T follicular helper cell (primary cell): ENCODE results near the gene EDN2.

ENCODE experiments used
- DNase-seq: peaks from one replicate; pipeline ENCODE4 v3.0.0-alpha.2; 2020; ENCODE audit warnings: low read depth

Gene EDN2

GRCh38 chr1:41483001-41483850, 1.3 kb downstream of the EDN2 start:
- no peak for DNase-seq

- DNase-seq, result no peak
Observed at GRCh38 chr1:41482001-41482765, 2.3 kb downstream of the EDN2 start.

- no peak for DNase-seq
Observed at GRCh38 chr1:41481109-41481775, 3.2 kb downstream of the EDN2 start.

GRCh38 chr1:41480204-41481108, 4.0 kb downstream of the EDN2 start:
- no peak for DNase-seq

- DNase-seq, result no peak
Observed at GRCh38 chr1:41479808-41480160, 4.7 kb downstream of the EDN2 start.

GRCh38 chr1:41479000-41479807, 5.3 kb downstream of the EDN2 start:
- no peak for DNase-seq

DNA sequence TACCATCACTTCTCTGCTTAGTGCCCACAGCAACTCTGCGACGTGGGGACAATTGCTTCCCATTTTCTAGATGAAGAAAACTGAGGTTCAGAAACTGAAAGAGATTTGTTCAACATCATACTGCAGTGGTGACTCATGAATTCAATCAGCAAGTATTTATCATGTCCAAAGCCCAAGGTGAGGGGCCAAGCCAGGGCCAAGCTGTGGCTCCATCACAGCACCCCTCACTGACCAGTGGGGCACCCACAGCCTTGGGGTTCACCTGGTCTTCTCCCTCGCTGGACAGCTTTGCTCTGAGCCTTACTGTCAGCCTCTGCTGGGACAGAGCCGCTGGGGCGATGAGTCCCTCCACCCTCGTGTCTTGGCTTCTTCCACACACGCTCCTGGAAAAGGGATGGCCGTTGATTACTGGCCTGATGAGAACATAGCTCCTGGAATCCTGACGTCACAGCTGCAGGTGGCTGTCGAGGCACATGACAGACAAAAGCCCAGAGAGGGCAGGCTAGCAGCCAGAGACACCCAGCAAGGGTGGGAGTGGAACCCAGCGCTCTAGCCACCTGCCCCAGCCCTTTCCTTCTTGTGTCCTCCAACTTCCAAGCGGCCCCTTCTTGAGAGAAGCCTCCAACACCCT, 6.2 kb downstream of the EDN2 start:
- DNase-seq, result no peak

DNA sequence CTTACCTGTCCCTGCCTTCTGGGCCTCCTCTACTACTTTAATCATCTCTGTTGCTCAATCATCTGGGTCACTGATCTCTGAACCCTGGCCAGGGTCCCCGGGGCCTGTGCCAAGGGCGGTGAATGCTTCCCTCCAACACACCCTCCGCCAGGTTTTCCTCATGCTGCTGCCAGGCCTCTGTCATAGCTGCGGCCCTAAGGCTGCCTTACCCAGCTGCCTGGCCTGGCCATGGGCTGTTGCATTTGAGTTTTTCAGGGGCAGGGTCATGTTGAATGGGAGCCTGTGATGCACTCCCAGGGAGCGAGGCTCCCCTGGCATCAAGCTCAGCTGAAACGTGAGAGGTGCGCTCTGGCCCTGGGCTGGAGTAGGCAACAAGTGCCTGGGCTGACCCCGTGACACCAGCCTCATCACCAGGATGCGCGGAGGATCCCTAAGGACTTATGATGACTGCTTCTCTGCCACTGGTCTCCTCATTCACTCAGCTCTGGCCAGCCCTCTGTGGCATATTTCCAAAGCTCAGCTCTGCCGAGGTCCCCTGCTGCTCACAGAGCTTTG, 7.6 kb downstream of the EDN2 start:
- DNase-seq, result no peak

DNA sequence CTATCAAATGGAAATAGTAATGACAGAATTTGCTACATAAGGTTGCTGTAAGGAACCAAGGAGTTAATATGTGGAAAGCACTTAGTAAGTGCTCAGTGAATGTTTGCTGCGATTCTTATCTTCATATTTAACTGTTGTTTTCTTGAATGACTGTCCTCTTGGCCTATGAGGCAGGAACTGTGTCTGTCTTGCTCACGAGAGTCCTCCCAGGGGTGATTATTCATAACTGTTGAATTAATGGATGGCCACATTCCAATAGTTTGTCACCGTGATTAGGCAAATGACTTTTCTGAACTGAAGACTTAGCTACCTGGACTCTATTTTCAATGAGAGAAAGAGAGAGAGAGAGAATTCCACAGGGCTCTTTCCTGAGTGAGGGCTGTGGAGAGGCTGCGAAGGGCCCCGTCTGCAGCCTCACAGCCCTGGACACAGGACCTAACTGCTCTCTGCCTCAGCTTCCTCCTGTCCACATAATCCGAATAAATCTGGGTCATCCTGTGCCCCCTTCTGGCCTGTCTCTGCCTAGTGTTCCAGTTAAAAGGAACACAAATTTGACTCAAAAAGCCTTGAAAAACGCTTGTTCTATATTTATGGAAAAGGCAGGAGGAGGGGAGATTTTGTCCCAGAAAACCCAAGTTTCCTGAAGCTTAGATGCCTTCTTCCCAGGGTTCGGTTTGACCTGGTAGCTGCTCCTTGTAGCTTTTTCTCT, 8.5 kb downstream of the EDN2 start:
- no peak for DNase-seq

GRCh38 chr1:41475346-41475745, 9.1 kb downstream of the EDN2 start:
- no peak for DNase-seq

DNA sequence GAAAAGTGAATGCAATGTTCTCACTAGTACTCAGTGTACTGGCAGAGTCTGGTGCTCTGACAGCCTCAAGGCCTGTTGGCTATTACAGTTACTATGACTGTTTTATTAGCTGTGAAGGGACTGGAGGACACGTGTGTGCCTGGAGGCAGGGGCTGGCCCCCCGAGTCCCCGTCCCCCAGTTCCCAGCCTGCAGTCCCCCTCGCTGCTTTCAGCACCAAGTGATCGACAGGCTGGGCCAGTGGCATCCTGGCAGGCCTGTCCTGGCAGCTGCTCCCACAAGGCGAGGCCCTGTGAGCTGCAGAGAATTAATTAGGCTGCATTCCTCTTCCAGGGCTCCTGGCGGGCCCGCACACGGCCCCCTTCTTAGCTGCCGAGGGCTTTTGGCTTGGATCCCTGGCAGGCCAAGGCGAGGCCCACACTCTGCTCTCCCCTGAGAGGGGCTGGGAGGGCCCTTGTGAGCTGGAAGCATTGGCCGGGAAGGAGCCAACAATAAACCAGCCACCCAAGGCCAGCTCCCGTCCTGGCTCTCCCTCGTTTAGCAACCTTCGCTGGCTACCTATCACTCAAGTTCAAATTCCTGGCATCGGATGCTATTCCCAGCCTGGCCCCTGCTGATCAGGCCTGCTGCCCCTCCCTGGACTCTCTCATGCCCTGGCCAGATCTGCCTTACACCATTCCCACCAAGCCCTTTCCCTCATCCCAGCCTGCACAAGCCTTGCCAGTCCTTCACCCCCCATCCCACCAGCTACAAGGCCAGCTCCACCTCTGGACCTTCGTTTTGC, 9.8 kb downstream of the EDN2 start:
- DNase-seq, result no peak

GRCh38 chr1:41473738-41474362, 10.6 kb downstream of the EDN2 start:
- no peak for DNase-seq

DNA sequence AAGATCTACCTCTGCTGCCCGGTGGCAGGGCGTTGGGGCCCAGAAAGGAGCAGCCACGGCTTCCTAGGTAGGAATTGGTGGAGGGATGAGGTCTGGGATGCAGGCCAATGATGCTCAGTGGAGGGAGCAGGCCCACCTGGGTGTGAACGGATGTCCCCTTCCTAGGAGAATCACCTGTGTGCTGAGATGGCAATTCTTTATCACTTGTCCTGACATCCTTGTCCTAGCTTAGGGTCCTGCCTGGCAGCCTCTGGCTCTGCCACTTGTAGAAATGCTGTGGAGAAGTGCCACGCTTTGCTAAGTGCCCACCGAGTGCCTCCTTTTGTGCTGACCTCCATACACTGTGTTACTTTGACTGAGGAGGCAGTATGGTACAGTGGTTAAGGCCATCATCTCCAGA, 12.8 kb downstream of the EDN2 start:
- no peak for DNase-seq

DNA sequence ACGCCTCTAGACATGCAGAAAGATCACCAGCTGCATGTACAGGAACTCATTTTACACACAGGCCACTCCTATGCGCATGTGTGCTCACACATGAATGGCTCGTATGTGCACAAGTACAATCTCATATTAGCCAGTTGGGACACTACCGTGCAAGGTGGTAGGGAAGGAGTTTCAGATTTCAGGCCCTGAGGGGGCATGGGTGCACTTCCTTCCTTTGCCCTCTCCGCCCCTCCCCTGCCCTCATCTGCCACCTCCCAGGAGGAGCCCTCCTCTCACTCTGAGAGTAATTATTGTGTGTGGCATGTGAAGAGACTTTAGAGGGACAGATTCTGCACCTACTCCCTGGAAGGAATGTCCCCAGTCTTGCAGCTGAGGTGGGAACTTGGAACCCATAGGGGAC, 14.8 kb downstream of the EDN2 start:
- no peak for DNase-seq

DNA sequence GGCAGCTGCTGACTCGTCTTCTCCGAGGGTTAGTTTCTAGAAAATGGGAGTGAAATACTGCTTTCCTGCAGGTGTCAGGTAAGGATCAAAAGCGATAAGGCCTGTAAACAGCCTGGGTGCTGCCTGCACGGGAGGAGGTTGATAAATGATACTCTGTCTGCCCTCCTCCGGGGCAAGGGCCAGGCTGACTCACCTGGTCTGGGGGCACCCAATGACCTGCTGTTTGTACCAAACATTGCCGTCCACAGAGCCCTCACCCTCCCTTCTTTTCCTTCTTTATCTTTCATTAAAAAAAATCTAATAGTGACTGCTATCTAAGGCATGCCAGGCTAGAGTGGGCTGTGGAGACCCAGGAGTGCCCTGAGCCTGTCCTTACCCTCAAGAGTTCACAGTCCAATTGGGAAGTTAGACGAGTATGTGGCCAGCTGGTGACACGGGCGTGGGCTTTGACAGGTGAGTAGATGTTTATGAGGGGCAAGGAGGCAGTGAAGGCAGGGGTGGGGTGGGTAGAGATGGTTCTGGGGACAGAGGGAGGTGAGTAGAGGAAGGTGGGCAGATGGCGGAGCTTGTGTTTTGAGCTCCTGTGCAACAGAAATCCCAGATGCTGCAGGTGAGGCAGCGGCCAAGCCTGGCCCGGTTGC, 16.2 kb downstream of the EDN2 start:
- DNase-seq, result no peak

DNA sequence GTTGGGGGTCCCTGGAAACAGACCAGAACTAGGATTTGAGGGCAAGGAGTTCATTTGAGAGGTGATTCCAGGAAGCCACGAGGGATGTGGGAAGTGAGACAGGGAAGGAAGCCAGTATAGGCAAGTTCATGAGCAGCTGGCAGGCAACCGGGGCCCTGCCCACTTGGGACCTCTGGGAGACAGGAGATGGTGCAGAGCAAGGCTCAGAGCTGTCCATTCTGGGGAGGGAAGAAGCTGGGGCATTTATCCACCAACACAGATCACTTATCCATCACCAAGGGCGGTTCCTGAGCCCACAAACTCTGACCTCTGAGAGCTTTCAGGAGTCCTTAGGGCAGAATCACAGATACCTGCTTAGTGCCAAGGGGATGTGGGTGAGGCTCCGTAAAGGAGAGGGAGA, 16.8 kb downstream of the EDN2 start:
- DNase-seq, result no peak

DNA sequence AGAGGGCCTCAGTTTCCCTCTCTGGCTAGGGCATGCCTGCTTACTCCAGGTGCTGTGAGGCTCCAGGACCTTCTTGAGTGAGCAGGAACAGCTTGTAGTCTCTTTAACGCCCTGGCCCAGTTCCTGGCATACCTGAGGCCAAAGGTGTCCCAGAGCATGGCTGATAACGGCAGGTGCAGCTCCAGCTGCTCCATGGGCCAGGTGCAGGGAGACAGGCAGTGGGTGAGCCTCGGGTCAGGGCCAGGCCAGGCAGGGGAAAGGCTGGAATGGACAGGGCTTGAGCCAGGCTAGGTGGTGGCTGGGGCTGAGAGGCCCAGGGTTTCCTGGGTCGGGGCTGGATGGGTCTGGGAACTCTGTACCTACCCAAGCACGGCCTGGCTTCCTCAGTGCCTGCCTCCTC, 18.3 kb downstream of the EDN2 start:
- DNase-seq, result no peak

DNA sequence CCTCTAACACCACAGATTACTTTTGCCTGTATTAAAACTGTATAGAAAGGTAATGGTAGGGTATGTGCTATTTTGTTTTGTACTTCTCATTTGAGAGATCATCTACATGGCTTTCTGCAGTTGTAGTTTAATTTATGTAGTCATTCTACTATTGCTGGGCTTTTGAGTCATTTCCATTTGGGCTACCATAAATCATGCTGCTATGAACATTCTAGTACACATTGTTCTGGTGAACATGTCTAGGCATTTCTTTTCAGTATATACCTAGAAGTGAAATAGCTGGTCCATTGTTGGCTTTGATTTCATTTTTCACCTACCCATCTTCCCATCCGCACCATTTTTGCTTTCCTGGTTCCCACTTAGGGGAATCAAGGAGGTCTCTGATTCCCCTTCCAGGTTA, 18.7 kb downstream of the EDN2 start:
- no peak for DNase-seq
